WTC11 (cell line): ENCODE data around the gene ZNF772.
"Not testable (repeated sequence)": the region's sequence is repeated elsewhere in the genome, so short reads cannot be mapped to it uniquely, and the experiment has no call there.

ENCODE experiments used
- CREM ChIP-seq: sonication (generic); formaldehyde crosslinking; IDR thresholded peaks from 2 replicates; pipeline ENCODE4 v1.8.1; 2022; ENCODE audit warnings: mild to moderate bottlenecking, missing genetic modification reagents, moderate library complexity
- FOXJ3 ChIP-seq: sonication (generic); formaldehyde crosslinking; IDR thresholded peaks from 2 replicates; pipeline ENCODE4 v1.9.0; 2021; ENCODE audit warnings: missing genetic modification reagents, mild to moderate bottlenecking, borderline replicate concordance
- GABPB1 ChIP-seq: sonication (generic); formaldehyde crosslinking; IDR thresholded peaks from 2 replicates; pipeline ENCODE4 v1.8.1; 2023; ENCODE audit warnings: mild to moderate bottlenecking, missing genetic modification reagents
- NR3C1 ChIP-seq: sonication (generic); formaldehyde crosslinking; conservative IDR thresholded peaks from 2 replicates; pipeline ENCODE4 v1.8.1; 2023; ENCODE audit warnings: low read depth, mild to moderate bottlenecking, missing genetic modification reagents
- SMAD4 ChIP-seq: sonication (generic); formaldehyde crosslinking; IDR thresholded peaks from 2 replicates; pipeline ENCODE4 v1.8.0; 2022; ENCODE audit warnings: mild to moderate bottlenecking, missing genetic modification reagents
- ZNF121 ChIP-seq: sonication (generic); formaldehyde crosslinking; IDR thresholded peaks from 2 replicates; pipeline ENCODE4 v1.8.0; 2023; ENCODE audit warnings: missing genetic modification reagents
- TF ChIP-seq, protein P1 (sequence below): fragments of 200-600 bp; IDR thresholded peaks from 2 replicates; pipeline ENCODE4 v1.8.0; 2022; ENCODE audit warnings: antibody characterized with exemption
- TF ChIP-seq, protein P2 (sequence below): sonication (generic); formaldehyde crosslinking; IDR thresholded peaks from 2 replicates; pipeline ENCODE4 v1.8.1; 2023; ENCODE audit warnings: mild to moderate bottlenecking, missing genetic modification reagents, borderline replicate concordance
- TF ChIP-seq, protein P3 (sequence below): sonication (generic); formaldehyde crosslinking; IDR thresholded peaks from 2 replicates; pipeline ENCODE4 v1.8.0; 2022; ENCODE audit warnings: missing genetic modification reagents
- TF ChIP-seq, protein P4 (sequence below): sonication (generic); formaldehyde crosslinking; IDR thresholded peaks from 2 replicates; pipeline ENCODE4 v1.8.1; 2022; ENCODE audit warnings: low read depth, missing genetic modification reagents, borderline replicate concordance
- TF ChIP-seq, protein P5 (sequence below): sonication (generic); formaldehyde crosslinking; IDR thresholded peaks from 2 replicates; pipeline ENCODE4 v1.8.0; 2022; ENCODE audit warnings: mild to moderate bottlenecking, missing genetic modification reagents
- TF ChIP-seq, protein P6 (sequence below): sonication (generic); formaldehyde crosslinking; IDR thresholded peaks from 2 replicates; pipeline ENCODE4 v1.8.1; 2022; ENCODE audit warnings: missing genetic modification reagents, borderline replicate concordance
- TF ChIP-seq, protein P7 (sequence below): sonication (generic); formaldehyde crosslinking; IDR thresholded peaks from 2 replicates; pipeline ENCODE4 v1.8.0; 2022; ENCODE audit warnings: mild to moderate bottlenecking, missing genetic modification reagents

DNA sequence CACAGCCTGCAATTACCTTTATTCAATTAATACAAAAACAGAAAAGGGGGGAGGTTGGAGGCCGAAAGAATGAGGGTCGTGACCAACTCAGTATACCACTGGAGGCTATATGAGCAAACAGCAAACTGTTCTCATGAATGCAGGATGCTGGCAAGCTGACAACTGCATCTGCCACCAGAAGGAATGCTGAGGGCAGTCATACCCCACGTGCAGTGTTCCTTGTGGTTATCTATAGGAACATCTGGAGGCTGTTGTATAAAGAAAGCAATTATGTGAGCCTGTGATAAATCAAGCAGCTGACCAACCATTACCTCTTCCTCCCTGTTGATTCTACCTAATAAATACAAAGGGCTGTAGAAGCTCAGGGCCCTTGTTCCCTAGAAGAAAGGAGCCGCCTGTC is 40.7 kb upstream of the ZNF772 start:
- TF ChIP-seq, protein P1, sequence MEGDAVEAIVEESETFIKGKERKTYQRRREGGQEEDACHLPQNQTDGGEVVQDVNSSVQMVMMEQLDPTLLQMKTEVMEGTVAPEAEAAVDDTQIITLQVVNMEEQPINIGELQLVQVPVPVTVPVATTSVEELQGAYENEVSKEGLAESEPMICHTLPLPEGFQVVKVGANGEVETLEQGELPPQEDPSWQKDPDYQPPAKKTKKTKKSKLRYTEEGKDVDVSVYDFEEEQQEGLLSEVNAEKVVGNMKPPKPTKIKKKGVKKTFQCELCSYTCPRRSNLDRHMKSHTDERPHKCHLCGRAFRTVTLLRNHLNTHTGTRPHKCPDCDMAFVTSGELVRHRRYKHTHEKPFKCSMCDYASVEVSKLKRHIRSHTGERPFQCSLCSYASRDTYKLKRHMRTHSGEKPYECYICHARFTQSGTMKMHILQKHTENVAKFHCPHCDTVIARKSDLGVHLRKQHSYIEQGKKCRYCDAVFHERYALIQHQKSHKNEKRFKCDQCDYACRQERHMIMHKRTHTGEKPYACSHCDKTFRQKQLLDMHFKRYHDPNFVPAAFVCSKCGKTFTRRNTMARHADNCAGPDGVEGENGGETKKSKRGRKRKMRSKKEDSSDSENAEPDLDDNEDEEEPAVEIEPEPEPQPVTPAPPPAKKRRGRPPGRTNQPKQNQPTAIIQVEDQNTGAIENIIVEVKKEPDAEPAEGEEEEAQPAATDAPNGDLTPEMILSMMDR, result not testable (repeated sequence)
- not testable (repeated sequence) for TF ChIP-seq FOXJ3 (CRISPR knock-in tag); NR3C1 (CRISPR knock-in tag); SMAD4 (CRISPR knock-in tag); GABPB1 (CRISPR knock-in tag); ZNF121; CREM (CRISPR knock-in tag)
- TF ChIP-seq, protein P2, sequence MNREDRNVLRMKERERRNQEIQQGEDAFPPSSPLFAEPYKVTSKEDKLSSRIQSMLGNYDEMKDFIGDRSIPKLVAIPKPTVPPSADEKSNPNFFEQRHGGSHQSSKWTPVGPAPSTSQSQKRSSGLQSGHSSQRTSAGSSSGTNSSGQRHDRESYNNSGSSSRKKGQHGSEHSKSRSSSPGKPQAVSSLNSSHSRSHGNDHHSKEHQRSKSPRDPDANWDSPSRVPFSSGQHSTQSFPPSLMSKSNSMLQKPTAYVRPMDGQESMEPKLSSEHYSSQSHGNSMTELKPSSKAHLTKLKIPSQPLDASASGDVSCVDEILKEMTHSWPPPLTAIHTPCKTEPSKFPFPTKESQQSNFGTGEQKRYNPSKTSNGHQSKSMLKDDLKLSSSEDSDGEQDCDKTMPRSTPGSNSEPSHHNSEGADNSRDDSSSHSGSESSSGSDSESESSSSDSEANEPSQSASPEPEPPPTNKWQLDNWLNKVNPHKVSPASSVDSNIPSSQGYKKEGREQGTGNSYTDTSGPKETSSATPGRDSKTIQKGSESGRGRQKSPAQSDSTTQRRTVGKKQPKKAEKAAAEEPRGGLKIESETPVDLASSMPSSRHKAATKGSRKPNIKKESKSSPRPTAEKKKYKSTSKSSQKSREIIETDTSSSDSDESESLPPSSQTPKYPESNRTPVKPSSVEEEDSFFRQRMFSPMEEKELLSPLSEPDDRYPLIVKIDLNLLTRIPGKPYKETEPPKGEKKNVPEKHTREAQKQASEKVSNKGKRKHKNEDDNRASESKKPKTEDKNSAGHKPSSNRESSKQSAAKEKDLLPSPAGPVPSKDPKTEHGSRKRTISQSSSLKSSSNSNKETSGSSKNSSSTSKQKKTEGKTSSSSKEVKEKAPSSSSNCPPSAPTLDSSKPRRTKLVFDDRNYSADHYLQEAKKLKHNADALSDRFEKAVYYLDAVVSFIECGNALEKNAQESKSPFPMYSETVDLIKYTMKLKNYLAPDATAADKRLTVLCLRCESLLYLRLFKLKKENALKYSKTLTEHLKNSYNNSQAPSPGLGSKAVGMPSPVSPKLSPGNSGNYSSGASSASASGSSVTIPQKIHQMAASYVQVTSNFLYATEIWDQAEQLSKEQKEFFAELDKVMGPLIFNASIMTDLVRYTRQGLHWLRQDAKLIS (CRISPR knock-in tag), result not testable (repeated sequence)
- TF ChIP-seq, protein P3, sequence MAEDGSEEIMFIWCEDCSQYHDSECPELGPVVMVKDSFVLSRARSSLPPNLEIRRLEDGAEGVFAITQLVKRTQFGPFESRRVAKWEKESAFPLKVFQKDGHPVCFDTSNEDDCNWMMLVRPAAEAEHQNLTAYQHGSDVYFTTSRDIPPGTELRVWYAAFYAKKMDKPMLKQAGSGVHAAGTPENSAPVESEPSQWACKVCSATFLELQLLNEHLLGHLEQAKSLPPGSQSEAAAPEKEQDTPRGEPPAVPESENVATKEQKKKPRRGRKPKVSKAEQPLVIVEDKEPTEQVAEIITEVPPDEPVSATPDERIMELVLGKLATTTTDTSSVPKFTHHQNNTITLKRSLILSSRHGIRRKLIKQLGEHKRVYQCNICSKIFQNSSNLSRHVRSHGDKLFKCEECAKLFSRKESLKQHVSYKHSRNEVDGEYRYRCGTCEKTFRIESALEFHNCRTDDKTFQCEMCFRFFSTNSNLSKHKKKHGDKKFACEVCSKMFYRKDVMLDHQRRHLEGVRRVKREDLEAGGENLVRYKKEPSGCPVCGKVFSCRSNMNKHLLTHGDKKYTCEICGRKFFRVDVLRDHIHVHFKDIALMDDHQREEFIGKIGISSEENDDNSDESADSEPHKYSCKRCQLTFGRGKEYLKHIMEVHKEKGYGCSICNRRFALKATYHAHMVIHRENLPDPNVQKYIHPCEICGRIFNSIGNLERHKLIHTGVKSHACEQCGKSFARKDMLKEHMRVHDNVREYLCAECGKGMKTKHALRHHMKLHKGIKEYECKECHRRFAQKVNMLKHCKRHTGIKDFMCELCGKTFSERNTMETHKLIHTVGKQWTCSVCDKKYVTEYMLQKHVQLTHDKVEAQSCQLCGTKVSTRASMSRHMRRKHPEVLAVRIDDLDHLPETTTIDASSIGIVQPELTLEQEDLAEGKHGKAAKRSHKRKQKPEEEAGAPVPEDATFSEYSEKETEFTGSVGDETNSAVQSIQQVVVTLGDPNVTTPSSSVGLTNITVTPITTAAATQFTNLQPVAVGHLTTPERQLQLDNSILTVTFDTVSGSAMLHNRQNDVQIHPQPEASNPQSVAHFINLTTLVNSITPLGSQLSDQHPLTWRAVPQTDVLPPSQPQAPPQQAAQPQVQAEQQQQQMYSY (CRISPR knock-in tag), result not testable (repeated sequence)
- TF ChIP-seq, protein P4, sequence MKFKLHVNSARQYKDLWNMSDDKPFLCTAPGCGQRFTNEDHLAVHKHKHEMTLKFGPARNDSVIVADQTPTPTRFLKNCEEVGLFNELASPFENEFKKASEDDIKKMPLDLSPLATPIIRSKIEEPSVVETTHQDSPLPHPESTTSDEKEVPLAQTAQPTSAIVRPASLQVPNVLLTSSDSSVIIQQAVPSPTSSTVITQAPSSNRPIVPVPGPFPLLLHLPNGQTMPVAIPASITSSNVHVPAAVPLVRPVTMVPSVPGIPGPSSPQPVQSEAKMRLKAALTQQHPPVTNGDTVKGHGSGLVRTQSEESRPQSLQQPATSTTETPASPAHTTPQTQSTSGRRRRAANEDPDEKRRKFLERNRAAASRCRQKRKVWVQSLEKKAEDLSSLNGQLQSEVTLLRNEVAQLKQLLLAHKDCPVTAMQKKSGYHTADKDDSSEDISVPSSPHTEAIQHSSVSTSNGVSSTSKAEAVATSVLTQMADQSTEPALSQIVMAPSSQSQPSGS, result not testable (repeated sequence)
- TF ChIP-seq, protein P5, sequence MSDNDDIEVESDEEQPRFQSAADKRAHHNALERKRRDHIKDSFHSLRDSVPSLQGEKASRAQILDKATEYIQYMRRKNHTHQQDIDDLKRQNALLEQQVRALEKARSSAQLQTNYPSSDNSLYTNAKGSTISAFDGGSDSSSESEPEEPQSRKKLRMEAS (CRISPR knock-in tag), result not testable (repeated sequence)
- TF ChIP-seq, protein P6, sequence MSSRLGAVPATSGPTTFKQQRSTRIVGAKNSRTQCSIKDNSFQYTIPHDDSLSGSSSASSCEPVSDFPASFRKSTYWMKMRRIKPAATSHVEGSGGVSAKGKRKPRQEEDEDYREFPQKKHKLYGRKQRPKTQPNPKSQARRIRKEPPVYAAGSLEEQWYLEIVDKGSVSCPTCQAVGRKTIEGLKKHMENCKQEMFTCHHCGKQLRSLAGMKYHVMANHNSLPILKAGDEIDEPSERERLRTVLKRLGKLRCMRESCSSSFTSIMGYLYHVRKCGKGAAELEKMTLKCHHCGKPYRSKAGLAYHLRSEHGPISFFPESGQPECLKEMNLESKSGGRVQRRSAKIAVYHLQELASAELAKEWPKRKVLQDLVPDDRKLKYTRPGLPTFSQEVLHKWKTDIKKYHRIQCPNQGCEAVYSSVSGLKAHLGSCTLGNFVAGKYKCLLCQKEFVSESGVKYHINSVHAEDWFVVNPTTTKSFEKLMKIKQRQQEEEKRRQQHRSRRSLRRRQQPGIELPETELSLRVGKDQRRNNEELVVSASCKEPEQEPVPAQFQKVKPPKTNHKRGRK (CRISPR knock-in tag), result not testable (repeated sequence)
- TF ChIP-seq, protein P7, sequence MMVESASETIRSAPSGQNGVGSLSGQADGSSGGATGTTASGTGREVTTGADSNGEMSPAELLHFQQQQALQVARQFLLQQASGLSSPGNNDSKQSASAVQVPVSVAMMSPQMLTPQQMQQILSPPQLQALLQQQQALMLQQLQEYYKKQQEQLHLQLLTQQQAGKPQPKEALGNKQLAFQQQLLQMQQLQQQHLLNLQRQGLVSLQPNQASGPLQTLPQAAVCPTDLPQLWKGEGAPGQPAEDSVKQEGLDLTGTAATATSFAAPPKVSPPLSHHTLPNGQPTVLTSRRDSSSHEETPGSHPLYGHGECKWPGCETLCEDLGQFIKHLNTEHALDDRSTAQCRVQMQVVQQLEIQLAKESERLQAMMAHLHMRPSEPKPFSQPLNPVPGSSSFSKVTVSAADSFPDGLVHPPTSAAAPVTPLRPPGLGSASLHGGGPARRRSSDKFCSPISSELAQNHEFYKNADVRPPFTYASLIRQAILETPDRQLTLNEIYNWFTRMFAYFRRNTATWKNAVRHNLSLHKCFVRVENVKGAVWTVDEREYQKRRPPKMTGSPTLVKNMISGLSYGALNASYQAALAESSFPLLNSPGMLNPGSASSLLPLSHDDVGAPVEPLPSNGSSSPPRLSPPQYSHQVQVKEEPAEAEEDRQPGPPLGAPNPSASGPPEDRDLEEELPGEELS (CRISPR knock-in tag), result not testable (repeated sequence)
